ENCODE data around the gene OR10G8. TPM values are rescaled to one million over a fixed set of nuclear protein-coding genes. Genes with fewer than 3 reads are reported as not detected.

OR10G8 gene
- total RNA-seq, 1 experiment from 2014 or later, result not detected

DNA sequence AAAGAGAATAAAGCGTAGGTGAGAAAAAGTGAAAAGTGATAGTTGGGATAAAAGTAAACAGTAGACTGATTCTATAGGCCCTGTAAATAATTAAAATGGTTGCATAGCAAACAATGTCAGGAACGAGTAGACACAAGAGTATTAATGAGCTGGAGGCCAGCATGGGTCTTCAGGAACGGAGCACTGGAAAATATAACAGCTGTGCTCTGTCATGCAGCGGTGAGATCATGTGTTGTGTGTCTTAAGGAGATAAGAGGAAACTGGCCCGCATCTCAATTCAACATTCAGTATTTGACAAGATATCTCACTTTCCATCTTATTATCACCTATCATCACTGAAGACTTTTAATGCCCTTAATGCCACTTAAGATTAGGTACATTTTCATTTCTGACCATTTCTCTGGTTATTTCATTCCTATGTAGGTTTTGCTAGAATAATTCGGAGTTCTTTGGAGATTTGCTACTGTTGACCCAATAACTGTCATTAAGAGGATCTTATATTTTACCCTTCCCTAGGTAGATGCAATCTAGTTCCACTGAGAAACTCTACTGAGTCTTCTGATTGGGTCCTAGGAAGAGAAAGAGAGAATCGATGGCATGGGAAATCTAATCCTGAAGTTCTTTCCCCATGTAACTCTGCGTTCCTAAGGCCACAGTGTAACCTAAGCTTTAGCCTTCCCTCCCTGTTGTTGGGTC is 53.2 kb downstream of the OR10G8 start (continued):
- TF ChIP-seq, protein P1, sequence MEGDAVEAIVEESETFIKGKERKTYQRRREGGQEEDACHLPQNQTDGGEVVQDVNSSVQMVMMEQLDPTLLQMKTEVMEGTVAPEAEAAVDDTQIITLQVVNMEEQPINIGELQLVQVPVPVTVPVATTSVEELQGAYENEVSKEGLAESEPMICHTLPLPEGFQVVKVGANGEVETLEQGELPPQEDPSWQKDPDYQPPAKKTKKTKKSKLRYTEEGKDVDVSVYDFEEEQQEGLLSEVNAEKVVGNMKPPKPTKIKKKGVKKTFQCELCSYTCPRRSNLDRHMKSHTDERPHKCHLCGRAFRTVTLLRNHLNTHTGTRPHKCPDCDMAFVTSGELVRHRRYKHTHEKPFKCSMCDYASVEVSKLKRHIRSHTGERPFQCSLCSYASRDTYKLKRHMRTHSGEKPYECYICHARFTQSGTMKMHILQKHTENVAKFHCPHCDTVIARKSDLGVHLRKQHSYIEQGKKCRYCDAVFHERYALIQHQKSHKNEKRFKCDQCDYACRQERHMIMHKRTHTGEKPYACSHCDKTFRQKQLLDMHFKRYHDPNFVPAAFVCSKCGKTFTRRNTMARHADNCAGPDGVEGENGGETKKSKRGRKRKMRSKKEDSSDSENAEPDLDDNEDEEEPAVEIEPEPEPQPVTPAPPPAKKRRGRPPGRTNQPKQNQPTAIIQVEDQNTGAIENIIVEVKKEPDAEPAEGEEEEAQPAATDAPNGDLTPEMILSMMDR (IDR thresholded peaks at IDR 0.05 in 2 of 3, conservative IDR thresholded peaks at IDR 0.05 in 1 of 3; ENCODE audit: borderline replicate concordance in 1 of 3, insufficient read depth in 1 of 3, low read depth in 2 of 3, low read length in 2 of 3), result no peak
- TF ChIP-seq SP1 (IDR thresholded peaks at IDR 0.05; ENCODE audit: low read depth) (no peak), POLR2A (IDR thresholded peaks at IDR 0.05; ENCODE audit: borderline replicate concordance, extremely low read depth, insufficient read depth, insufficient read length) (no peak), POLR2AphosphoS5 (IDR thresholded peaks at IDR 0.05; ENCODE audit: low read depth, low read length) (no peak), RAD21 (IDR thresholded peaks at IDR 0.05; ENCODE audit: low read depth) (no peak), ZNF274 (IDR thresholded peaks at IDR 0.05; ENCODE audit: low read depth, low read length) (no peak), EGR1 (IDR thresholded peaks at IDR 0.05; ENCODE audit: low read depth) (no peak)

Other genes with a start within 250 kb of the OR10G8 start
- gene OR6M1, start 220.4 kb upstream of the OR10G8 start, total RNA-seq (2021; ENCODE audit: unreplicated experiment), result not detected
- gene TMEM225, start 141.1 kb upstream of the OR10G8 start, total RNA-seq (2021; ENCODE audit: unreplicated experiment), result not detected
- not detected for gene OR8D4, start 124.6 kb upstream of the OR10G8 start, total RNA-seq (2021; ENCODE audit: unreplicated experiment)
- not detected for gene OR4D5, start 87.2 kb upstream of the OR10G8 start, total RNA-seq (2021; ENCODE audit: unreplicated experiment)
- gene OR6T1, start 83.0 kb upstream of the OR10G8 start, total RNA-seq (2021; ENCODE audit: unreplicated experiment), result not detected
- gene OR10S1, start 49.0 kb upstream of the OR10G8 start, total RNA-seq (2021; ENCODE audit: unreplicated experiment), result not detected
- not detected for gene OR10G6, start 31.6 kb upstream of the OR10G8 start, total RNA-seq (2021; ENCODE audit: unreplicated experiment)
- not detected for gene OR10G4, start 13.8 kb upstream of the OR10G8 start, total RNA-seq (2021; ENCODE audit: unreplicated experiment)
- not detected for gene OR10G9, start 3.8 kb upstream of the OR10G8 start, total RNA-seq (2021; ENCODE audit: unreplicated experiment)
- not detected for gene OR10G7, start 14.5 kb downstream of the OR10G8 start, total RNA-seq (2021; ENCODE audit: unreplicated experiment)
- gene VWA5A, start 88.7 kb downstream of the OR10G8 start, total RNA-seq (2021; ENCODE audit: unreplicated experiment), result 5.0 TPM
- not detected for gene OR10D3, start 156.5 kb downstream of the OR10G8 start, total RNA-seq (2021; ENCODE audit: unreplicated experiment)
- gene OR8G1, start 214.3 kb downstream of the OR10G8 start, total RNA-seq (2021; ENCODE audit: unreplicated experiment), result not detected
- not detected for gene OR8G5, start 229.6 kb downstream of the OR10G8 start, total RNA-seq (2021; ENCODE audit: unreplicated experiment)